Brain microvascular endothelial cell (primary cell): Measurements from ENCODE around the gene ZNF574.

Experiments used
- DNase-seq: peaks from one replicate; pipeline ENCODE4 v3.0.0-alpha.2; 2020
- H3K27ac ChIP-seq: fragments of 250-450 bp; sonication (Bioruptor Pico); 2 replicates; pipeline ENCODE4 v1.5.1; 2020; ENCODE audit warnings: mild to moderate bottlenecking, moderate library complexity
- H3K27me3 ChIP-seq: fragments of 250-450 bp; sonication (Bioruptor Pico); replicated peaks from 2 replicates; pipeline ENCODE4 v1.5.1; 2020; ENCODE audit warnings: mild to moderate bottlenecking
- H3K36me3 ChIP-seq: fragments of 250-450 bp; sonication (Bioruptor Pico); replicated peaks from 2 replicates; pipeline ENCODE4 v1.5.1; 2020; ENCODE audit warnings: mild to moderate bottlenecking
- H3K4me3 ChIP-seq: 2 replicates; pipeline ENCODE4 v1.5.1; 2011; ENCODE audit warnings: low read depth, mild to moderate bottlenecking, control low read depth, low read length, moderate library complexity
- in situ Hi-C: cut with HindIII; loops from 2 replicates; pipeline ENCODE4 v1.10.0; 2017; ENCODE audit warnings: low sequenced_read_pairs, low pct_ligation_motif_present
- TF ChIP-seq, protein P1 (sequence below): IDR thresholded peaks from 2 replicates; pipeline ENCODE4 v1.5.1; 2011; ENCODE audit warnings: low read depth, mild to moderate bottlenecking, moderate library complexity, low read length, control low read depth, inconsistent platforms; ENCODE audit errors: missing control alignments

ZNF574 gene

DNA sequence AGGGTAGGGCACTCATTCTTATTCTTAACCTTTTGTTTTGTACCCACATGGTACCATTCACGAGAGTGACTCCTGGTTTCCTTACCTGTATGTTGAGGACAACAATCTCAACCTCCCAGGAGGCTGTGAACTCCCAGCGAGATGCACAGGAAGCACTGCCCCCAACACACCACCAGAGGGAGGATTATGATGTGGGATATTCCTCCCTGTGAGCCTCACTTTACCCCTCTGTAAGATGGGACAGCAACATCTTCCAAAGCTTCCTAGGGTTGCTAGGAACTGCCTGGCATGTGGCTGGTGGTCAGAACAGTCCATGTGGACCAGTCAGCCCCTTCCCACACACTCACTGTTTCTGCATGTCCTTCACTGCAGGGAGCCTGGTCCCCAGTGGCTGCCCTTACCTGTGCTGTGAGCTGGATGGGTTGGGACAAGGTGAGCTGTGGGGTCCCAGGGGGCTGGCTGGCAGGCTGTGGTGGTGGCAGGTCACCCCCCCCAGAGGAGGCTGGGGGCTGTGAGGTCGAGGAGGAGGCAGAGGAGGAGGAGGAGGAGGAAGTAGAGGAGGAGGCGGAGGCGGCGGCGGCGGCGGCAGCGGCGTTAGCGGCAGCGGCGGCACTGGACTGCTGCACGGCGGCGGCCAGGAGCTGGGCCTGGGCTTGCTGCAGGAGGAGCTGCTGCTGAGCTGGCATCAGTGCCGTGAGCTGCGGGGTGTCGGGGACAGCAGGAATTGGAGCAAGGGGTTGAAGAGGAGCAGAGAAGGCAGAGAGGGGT is 40.5 kb downstream of the ZNF574 start:
- H3K36me3 ChIP-seq, result peaks cover 9% of the 10 kb centered on the region
- in situ Hi-C loops, result no loop called here
- no peak for DNase-seq
- H3K27ac ChIP-seq, result no peak overlapping the region
- no peak overlapping the region for H3K4me3 ChIP-seq
- no peaks in the 10 kb centered on the region for H3K27me3 ChIP-seq
- TF ChIP-seq, protein P1, sequence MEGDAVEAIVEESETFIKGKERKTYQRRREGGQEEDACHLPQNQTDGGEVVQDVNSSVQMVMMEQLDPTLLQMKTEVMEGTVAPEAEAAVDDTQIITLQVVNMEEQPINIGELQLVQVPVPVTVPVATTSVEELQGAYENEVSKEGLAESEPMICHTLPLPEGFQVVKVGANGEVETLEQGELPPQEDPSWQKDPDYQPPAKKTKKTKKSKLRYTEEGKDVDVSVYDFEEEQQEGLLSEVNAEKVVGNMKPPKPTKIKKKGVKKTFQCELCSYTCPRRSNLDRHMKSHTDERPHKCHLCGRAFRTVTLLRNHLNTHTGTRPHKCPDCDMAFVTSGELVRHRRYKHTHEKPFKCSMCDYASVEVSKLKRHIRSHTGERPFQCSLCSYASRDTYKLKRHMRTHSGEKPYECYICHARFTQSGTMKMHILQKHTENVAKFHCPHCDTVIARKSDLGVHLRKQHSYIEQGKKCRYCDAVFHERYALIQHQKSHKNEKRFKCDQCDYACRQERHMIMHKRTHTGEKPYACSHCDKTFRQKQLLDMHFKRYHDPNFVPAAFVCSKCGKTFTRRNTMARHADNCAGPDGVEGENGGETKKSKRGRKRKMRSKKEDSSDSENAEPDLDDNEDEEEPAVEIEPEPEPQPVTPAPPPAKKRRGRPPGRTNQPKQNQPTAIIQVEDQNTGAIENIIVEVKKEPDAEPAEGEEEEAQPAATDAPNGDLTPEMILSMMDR, result peak; percentile 35

DNA sequence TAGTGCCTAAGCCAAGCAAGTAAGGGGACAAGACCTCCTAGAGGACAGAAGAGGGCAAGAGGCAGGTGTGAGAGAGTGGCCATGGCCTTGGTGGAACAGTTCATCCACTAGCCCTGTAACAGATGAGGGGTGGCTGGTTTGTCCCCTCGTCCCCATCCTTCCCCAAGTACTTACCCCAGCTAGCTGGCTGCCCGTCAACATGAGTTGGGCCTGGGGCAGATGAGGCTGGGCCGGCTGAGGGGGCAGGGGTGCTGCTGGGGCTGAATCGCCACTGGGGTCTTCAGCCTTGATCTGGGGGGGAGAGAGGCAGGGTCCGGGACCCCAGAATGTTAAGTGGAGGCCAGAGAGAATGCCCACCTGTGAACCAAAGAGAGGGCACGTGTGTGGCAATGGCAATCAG is 41.1 kb downstream of the ZNF574 start:
- Histone ChIP-seq H3K27ac (no peak overlapping the region), H3K36me3 (peaks cover 9% of the 10 kb centered on the region), H3K4me3 (no peak overlapping the region), H3K27me3 (no peaks in the 10 kb centered on the region)
- in situ Hi-C loops, result no loop called here
- DNase-seq, result no peak
- TF ChIP-seq, protein P1, result no peak

DNA sequence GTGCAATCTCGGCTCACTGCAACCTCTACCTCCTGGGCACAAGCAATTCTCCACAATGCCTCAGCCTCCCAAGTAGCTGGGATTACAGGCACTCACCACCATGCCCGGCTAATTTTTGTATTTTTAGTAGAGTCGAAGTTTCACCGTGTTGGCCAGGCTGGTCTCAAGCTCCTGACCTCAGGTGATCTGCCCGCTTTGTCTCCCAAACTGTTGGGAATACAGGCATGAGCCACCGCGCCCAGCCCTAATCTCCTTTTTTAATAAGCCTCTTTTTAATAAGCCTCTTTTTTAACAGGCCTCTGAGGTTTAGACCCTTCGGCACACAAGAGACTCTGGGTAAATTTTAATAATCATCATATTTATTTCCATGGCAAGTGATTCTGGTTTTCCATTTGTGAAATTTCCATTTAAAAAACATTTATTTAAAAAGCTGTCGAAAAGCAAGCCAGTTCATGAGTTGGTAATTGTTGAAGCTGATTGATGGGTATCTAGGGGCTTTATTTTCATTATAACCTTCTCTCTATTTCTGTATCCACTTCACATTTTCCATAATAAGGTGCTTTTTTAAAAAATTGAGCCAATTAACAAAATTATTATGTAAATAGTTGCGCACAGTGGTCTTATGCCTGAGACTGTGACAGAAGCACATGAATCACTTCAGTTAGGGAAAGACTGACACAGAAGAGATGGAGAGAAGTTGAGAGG is 44.5 kb downstream of the ZNF574 start:
- in situ Hi-C loops, result no loop called here
- Histone ChIP-seq H3K27ac (no peak overlapping the region), H3K36me3 (peaks cover 9% of the 10 kb centered on the region), H3K4me3 (no peak overlapping the region), H3K27me3 (no peaks in the 10 kb centered on the region)
- TF ChIP-seq, protein P1, result no peak
- DNase-seq, result no peak

DNA sequence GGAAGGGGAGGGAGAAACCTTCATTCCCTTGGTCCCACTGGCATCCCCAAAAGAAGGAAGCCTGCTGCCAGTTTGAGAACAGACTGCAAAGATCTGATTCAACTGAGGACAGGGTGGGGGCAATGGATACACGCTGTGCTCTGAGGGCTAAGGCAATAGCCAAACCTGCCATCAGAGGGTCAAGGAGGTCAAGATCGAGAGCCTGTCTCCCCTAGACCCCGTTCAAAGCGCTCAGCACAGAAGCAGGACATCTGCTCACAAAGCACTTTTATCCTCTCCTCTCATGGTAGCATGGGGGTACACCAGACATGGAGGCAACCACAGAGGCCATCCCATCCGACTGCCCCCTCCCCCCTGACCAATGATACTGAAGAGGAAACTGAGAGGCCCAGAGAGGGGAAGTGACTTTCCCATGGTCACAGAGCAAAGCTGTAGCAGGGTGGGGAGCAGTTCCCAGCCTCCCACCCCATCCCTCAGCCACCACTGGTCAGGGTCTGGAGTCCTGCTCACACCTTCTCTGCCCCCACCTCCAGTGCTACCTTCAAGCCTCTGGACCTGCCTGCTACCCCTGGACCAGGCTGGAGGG is 45.2 kb downstream of the ZNF574 start:
- in situ Hi-C loops, result no loop called here
- Histone ChIP-seq H3K36me3 (peaks cover 9% of the 10 kb centered on the region), H3K27ac (peak overlapping the region; percentile 58), H3K27me3 (no peaks in the 10 kb centered on the region), H3K4me3 (no peak overlapping the region)
- TF ChIP-seq, protein P1, result no peak
- no peak for DNase-seq

DNA sequence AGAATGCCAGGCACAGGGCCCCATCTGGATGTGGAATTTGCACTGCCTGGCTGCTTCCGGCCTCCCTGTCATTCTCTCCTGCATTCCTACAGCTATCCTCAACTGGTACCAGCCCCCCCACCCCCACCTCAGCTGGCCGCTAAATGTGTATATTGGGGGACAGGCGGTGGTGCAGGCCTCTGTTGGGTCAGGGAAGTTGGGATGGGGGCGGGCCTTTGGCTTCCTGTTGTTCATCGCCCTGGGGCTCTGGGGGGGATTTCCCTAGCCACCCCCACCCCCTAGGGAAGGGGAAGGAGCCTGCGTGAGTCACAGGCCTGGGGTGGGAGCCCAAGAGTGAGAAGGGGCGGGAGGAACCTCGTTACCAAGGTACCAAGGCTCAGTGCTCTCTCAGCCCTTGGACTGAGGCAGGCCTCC is 45.7 kb downstream of the ZNF574 start:
- H3K27ac ChIP-seq, result peak overlapping the region; percentile 58
- H3K36me3 ChIP-seq, result peaks cover 4% of the 10 kb centered on the region
- no peak overlapping the region for H3K4me3 ChIP-seq
- TF ChIP-seq, protein P1, result no peak
- no peaks in the 10 kb centered on the region for H3K27me3 ChIP-seq
- peak; percentile 79 for DNase-seq
- in situ Hi-C loops, result no loop called here
